CD8-positive, alpha-beta memory T cell (primary cell): ENCODE results near the gene SLC9A9. TPM values are rescaled to one million over a fixed set of nuclear protein-coding genes. Genes with fewer than 3 reads are reported as not detected.
A peak's percentile ranks its signal among the peaks of the same experiment; 100 is the strongest.

ENCODE experiments used
- CTCF ChIA-PET: fragments of 350-600 bp; sonication (Branson Sonifier 250); formaldehyde crosslinking; loops from one replicate; lab custom pipeline; 2021; ENCODE audit warnings: antibody characterized with exemption; lab: Charles Lee
- POLR2A ChIA-PET: fragments of 350-600 bp; sonication (Branson Sonifier 250); formaldehyde crosslinking; loops from one replicate; lab custom pipeline; 2021; ENCODE audit warnings: antibody characterized with exemption; lab: Charles Lee
- DNase-seq, 5 donors: peaks; one replicate each; pipeline versions ENCODE4 v3.0.0 to v3.0.0-alpha.2; 2020 to 2022; ENCODE audit warnings: mixed read lengths in 1 of 5
- H3K27ac ChIP-seq: one replicate; pipeline ENCODE4 v1.7.0; 2013; ENCODE audit warnings: low read depth, mild to moderate bottlenecking, low read length, moderate library complexity
- H3K27me3 ChIP-seq: 2 replicates; pipeline ENCODE4 v1.7.0; 2013; ENCODE audit warnings: low read length, mild to moderate bottlenecking; ENCODE audit not compliant: insufficient read depth, poor library complexity, severe bottlenecking
- H3K36me3 ChIP-seq: 2 replicates; pipeline ENCODE4 v1.7.0; 2013; ENCODE audit warnings: mild to moderate bottlenecking, low read length, moderate library complexity; ENCODE audit not compliant: insufficient read depth
- H3K4me1 ChIP-seq: 2 replicates; pipeline ENCODE4 v1.7.0; 2013; ENCODE audit warnings: mild to moderate bottlenecking, low read length, moderate library complexity; ENCODE audit not compliant: insufficient read depth
- H3K4me3 ChIP-seq: 2 replicates; pipeline ENCODE4 v1.7.0; 2013; ENCODE audit warnings: mild to moderate bottlenecking, low read length
- H3K9me3 ChIP-seq: 2 replicates; pipeline ENCODE4 v1.7.0; 2013; ENCODE audit warnings: mild to moderate bottlenecking, low read length
- H3K27ac Mint-ChIP-seq, 8 donors: one replicate each; pipeline ENCODE4 v1.8.0; 2020 to 2021; ENCODE audit warnings: mixed read lengths in 8 of 8, mild to moderate bottlenecking in 6 of 8, inconsistent platforms in 3 of 8, moderate library complexity in 3 of 8
- H3K27me3 Mint-ChIP-seq, 2 donors: one replicate each; pipeline ENCODE4 v1.8.0; 2020 to 2021; ENCODE audit warnings: mixed read lengths in 2 of 2, mild to moderate bottlenecking in 1 of 2, moderate library complexity in 1 of 2
- H3K36me3 Mint-ChIP-seq, 3 donors: one replicate each; pipeline ENCODE4 v1.8.0; 2020 to 2021; ENCODE audit warnings: mixed read lengths in 3 of 3, inconsistent platforms in 1 of 3, mild to moderate bottlenecking in 1 of 3
- H3K4me1 Mint-ChIP-seq, 3 donors: one replicate each; pipeline ENCODE4 v1.8.0; 2020 to 2021; ENCODE audit warnings: mixed read lengths in 3 of 3, inconsistent platforms in 1 of 3, mild to moderate bottlenecking in 1 of 3
- H3K4me3 Mint-ChIP-seq, 7 donors: one replicate each; pipeline ENCODE4 v1.8.0; 2020 to 2021; ENCODE audit warnings: mixed read lengths in 7 of 7, mild to moderate bottlenecking in 6 of 7, moderate library complexity in 4 of 7, inconsistent platforms in 2 of 7
- H3K9me3 Mint-ChIP-seq, 5 donors: one replicate each; pipeline ENCODE4 v1.8.0; 2020 to 2022; ENCODE audit warnings: mixed read lengths in 5 of 5, mild to moderate bottlenecking in 3 of 5, moderate library complexity in 2 of 5, inconsistent platforms in 1 of 5
- polyA plus RNA-seq: library from polyadenylated mRNA; unstranded; fragments of 300-500 nt; fragmentation: Illumina TruSeq; gene quantifications from one replicate; pipeline ENCODE4 v1.2.3, GENCODE V29; 2021
- total RNA-seq, 2 experiments: library from RNA; stranded (reverse); gene quantifications; one replicate each; pipeline ENCODE4 v1.2.3, GENCODE V29; 2021

The SLC9A9 gene
- total RNA-seq: 1 to 10 TPM; 1.2 to 2.2 TPM
- polyA plus RNA-seq: 18.0 TPM

DNA sequence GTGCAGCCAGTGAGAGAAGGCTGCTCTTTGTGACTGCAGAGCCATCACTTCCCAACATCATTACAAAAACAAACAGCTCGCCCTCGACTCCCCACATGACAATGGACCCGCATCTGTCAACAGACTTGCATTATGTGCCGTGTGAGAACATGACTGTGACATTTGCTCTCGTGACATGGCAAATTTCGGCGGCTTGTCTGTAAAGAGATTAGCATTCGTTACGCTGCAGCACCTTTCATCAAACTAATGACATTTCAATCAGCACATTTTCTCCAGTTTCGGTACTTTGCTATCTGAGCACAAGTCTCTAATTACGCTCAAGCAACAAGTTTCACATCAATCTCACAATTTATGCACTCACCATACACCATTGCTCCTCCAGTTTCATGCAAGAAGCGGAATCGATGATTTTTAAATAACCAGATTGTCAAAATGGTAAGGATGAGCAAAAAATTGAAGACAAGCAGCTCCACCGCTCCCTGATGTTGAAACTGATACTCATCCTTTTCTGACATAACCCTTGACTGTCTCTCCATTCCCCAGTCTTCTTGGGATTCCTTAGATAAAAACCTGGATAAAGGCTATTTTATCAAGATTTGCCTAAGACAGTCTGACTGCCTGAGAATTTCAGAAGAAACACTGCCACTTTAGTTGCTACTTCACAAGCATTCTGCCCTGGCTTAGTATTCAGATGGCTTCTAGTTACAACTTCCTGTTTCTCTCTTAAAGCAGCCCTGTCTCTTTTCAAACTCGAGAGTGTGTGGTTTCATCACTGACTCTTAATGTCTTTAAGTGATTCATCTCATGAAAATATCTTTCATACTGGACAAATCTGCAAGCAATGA, at the start of gene SLC9A9:
SLC9A9 (minus strand) TSS at position 682 of the 845 bp plus-strand sequence; CDS start at position 536, 146 bp downstream.
- peak in 3 of 5 donors; percentile 26 to 52 (median 29) for DNase-seq
- CTCF ChIA-PET: interaction anchor here (1.0 to 1.1 kb wide), 2 partner anchors 24 to 124 kb away, joined by 3 to 5 read pairs; partner anchors contain the start of gene DIPK2A
- H3K27me3 Mint-ChIP-seq: no peaks in the 10 kb centered on the region
- peaks cover 45 to 66% (median 64%) of the 10 kb centered on the region in 3 donors for H3K4me1 Mint-ChIP-seq
- H3K4me3 Mint-ChIP-seq: peak within 1 kb of the TSS; percentile 92 to 96 (median 94)
- peak within 1 kb of the TSS; percentile 63 for H3K4me3 ChIP-seq
- H3K27ac Mint-ChIP-seq: peak within 1 kb of the TSS; percentile 37 to 94 (median 92)
- peaks cover 34% of the 10 kb centered on the region for H3K4me1 ChIP-seq
- H3K27ac ChIP-seq: peak within 1 kb of the TSS; percentile 20
- H3K9me3 ChIP-seq: no peaks in the 10 kb centered on the region
- H3K9me3 Mint-ChIP-seq: no peaks in the 10 kb centered on the region
- no peaks in the 10 kb centered on the region for H3K36me3 ChIP-seq
- H3K27me3 ChIP-seq: no peaks in the 10 kb centered on the region
- peaks cover 0 to 11% (median 0%) of the 10 kb centered on the region in 3 donors for H3K36me3 Mint-ChIP-seq
- POLR2A ChIA-PET: interaction anchor here (2.2 kb wide), 1 partner anchor 124 kb away, joined by 10 read pairs; the partner anchor contains the start of gene DIPK2A

DNA sequence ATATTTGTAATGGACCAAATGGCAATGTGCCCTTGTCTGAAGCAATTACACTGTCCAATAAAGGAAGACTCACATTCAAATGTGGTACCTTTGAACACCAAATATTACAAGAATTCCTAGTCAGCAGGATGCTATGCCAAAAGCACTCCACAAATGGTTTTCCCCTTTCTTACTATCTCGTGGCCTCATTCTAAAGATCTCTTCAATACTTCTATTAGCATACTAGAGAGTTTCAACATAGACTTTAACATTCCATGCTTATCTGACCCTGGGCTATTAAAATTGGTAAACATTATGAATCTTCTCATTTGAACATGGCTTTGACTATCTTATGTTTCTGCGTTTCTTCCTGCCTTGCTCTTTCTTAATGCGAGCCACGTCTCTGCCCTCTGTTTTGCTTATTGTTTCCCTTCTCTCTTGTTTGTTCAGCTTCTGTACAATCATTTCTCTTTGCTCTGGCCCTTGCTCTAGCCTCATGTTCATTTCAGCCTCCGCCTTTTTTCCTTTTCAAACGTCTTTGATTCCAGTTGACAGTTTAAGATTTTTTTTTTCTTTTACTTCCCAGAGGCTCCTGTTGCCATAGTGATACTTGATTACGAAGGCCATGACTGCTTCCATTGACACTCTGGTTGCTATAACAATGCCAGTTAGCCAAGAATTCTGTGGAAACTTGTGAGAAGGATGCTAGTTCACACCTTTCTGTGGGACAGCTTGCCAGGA, 49.5 kb upstream of the SLC9A9 start:
- no peak overlapping the region for H3K4me3 ChIP-seq
- CTCF ChIA-PET: no interaction called here
- POLR2A ChIA-PET: no interaction called here
- Mint-ChIP-seq H3K27ac (no peak overlapping the region), H3K4me1 (no peaks in the 10 kb centered on the region), H3K27me3 (peaks cover 3 to 20% of the 10 kb centered on the region in 2 donors), H3K4me3 (no peak overlapping the region), H3K9me3 (no peaks in the 10 kb centered on the region), H3K36me3 (no peaks in the 10 kb centered on the region)
- no peaks in the 10 kb centered on the region for H3K4me1 ChIP-seq
- no peaks in the 10 kb centered on the region for H3K9me3 ChIP-seq
- no peak for DNase-seq
- no peak overlapping the region for H3K27ac ChIP-seq
- H3K27me3 ChIP-seq: no peaks in the 10 kb centered on the region
- H3K36me3 ChIP-seq: no peaks in the 10 kb centered on the region

DNA sequence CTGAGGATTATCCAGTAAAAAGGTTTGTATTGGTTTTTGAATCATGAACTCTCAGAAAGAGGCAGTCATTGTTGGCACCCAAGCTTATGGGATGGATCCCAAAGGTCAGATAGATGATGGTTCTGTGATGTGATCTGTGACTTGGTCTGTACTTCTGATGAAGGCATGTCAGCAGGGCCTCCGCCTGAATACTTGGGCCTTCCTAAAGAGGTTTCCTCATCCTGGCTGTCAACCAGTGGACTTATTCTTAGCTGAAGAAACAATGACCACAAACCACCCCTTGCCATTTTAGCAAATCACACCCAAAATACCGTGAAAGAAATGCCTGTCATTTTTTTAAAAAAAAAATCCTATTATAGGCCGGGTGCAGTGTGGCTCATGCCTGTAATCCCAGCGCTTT, 48.2 kb upstream of the SLC9A9 start:
- H3K27me3 Mint-ChIP-seq: peaks cover 8 to 29% of the 10 kb centered on the region in 2 donors
- CTCF ChIA-PET: interaction anchor here (0.6 to 1.1 kb wide), 2 partner anchors 10 to 160 kb away, joined by 3 read pairs; no protein-coding TSS in a partner anchor
- no peak overlapping the region for H3K4me3 ChIP-seq
- H3K36me3 Mint-ChIP-seq: no peaks in the 10 kb centered on the region
- H3K9me3 ChIP-seq: no peaks in the 10 kb centered on the region
- no peak overlapping the region for H3K4me3 Mint-ChIP-seq
- POLR2A ChIA-PET: no interaction called here
- no peaks in the 10 kb centered on the region for H3K36me3 ChIP-seq
- H3K9me3 Mint-ChIP-seq: no peaks in the 10 kb centered on the region
- DNase-seq: no peak
- H3K4me1 ChIP-seq: no peaks in the 10 kb centered on the region
- no peak overlapping the region for H3K27ac Mint-ChIP-seq
- no peaks in the 10 kb centered on the region for H3K27me3 ChIP-seq
- H3K27ac ChIP-seq: no peak overlapping the region
- no peaks in the 10 kb centered on the region for H3K4me1 Mint-ChIP-seq

DNA sequence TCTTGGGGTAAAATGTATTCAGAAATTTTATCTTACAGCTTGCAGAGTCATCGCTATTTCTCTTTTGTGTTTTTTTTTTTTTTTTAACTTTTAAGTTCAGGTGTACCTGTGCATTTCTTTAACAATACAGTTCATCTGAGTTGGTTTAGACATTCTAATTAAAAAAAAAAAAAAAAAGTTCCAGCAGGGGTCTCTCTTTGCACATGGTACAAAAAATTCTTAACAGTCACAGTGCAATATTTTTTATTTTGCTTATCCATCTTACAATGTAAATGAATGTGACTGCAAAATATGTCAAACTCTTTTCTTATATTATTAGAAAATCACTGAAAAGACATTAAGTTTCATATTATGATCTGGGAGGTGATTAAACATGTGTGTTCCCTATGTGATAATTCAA, 47.5 kb upstream of the SLC9A9 start:
- Histone ChIP-seq H3K9me3 (no peaks in the 10 kb centered on the region), H3K27ac (no peak overlapping the region), H3K27me3 (no peaks in the 10 kb centered on the region), H3K36me3 (no peaks in the 10 kb centered on the region), H3K4me3 (no peak overlapping the region), H3K4me1 (no peaks in the 10 kb centered on the region)
- no peak overlapping the region for H3K4me3 Mint-ChIP-seq
- peaks cover 8 to 29% of the 10 kb centered on the region in 2 donors for H3K27me3 Mint-ChIP-seq
- no peaks in the 10 kb centered on the region for H3K36me3 Mint-ChIP-seq
- ChIA-PET POLR2A (interaction anchor here (0.7 kb wide), 1 partner anchor 1272 kb away, joined by 5 read pairs; no protein-coding TSS in a partner anchor), CTCF (interaction anchor here (1.1 kb wide), 1 partner anchor 9 kb away, joined by 3 read pairs; no protein-coding TSS in a partner anchor)
- no peak overlapping the region for H3K27ac Mint-ChIP-seq
- H3K9me3 Mint-ChIP-seq: no peaks in the 10 kb centered on the region
- no peaks in the 10 kb centered on the region for H3K4me1 Mint-ChIP-seq
- DNase-seq: no peak

DNA sequence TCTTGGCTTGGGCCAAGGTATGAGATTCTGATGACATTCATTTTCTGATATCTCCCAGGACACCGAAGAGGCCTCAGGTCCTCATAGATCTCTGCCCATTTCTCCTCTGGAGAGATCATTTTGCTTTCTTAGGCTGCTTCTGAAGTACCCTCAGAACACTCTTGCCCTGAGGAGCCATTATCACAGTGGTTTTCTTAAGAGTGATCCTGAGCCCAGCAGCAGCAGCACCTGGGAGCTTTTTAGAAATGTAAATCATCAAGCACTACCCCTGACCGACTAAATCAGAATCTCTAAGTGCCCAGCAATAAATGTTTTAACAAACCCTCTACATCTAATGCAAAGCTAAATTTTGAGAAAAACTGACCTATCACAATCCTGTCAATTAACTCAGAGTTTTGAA, 40.6 kb upstream of the SLC9A9 start:
- Histone ChIP-seq H3K27me3 (no peaks in the 10 kb centered on the region), H3K4me1 (no peaks in the 10 kb centered on the region), H3K36me3 (no peaks in the 10 kb centered on the region), H3K4me3 (no peak overlapping the region), H3K9me3 (no peaks in the 10 kb centered on the region), H3K27ac (no peak overlapping the region)
- peaks cover 0 to 4% (median 0%) of the 10 kb centered on the region in 3 donors for H3K4me1 Mint-ChIP-seq
- DNase-seq: no peak
- POLR2A ChIA-PET: no interaction called here
- H3K4me3 Mint-ChIP-seq: no peak overlapping the region
- H3K27ac Mint-ChIP-seq: no peak overlapping the region
- no peaks in the 10 kb centered on the region for H3K36me3 Mint-ChIP-seq
- CTCF ChIA-PET: no interaction called here
- peaks cover 10 to 19% of the 10 kb centered on the region in 2 donors for H3K27me3 Mint-ChIP-seq
- no peaks in the 10 kb centered on the region for H3K9me3 Mint-ChIP-seq

DNA sequence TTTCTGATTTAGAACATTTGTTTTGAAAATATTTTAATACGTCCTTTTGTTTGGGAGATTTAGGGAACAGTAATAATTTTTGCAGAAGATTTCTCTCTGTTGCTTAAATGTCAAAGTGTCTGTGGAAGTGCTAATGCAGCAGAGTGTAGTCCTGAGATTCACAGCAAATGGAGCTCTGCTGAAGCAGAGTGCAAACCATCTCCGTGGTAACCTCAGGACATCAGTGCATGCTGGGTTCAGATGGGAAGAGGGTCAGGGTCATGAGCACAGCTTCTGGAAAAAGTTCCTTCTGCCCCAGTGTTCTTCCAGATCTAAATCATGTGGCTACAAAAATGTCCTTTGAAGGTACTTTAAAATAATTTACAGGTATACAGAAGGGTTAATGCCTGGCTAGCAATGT, 39.9 kb upstream of the SLC9A9 start:
- Histone ChIP-seq H3K9me3 (no peaks in the 10 kb centered on the region), H3K36me3 (no peaks in the 10 kb centered on the region), H3K27ac (no peak overlapping the region), H3K27me3 (no peaks in the 10 kb centered on the region), H3K4me1 (no peaks in the 10 kb centered on the region), H3K4me3 (no peak overlapping the region)
- peaks cover 14 to 17% of the 10 kb centered on the region in 2 donors for H3K27me3 Mint-ChIP-seq
- DNase-seq: no peak
- H3K36me3 Mint-ChIP-seq: no peaks in the 10 kb centered on the region
- peaks cover 0 to 4% (median 0%) of the 10 kb centered on the region in 3 donors for H3K4me1 Mint-ChIP-seq
- no peak overlapping the region for H3K4me3 Mint-ChIP-seq
- POLR2A ChIA-PET: no interaction called here
- no peak overlapping the region for H3K27ac Mint-ChIP-seq
- CTCF ChIA-PET: no interaction called here
- no peaks in the 10 kb centered on the region for H3K9me3 Mint-ChIP-seq

DNA sequence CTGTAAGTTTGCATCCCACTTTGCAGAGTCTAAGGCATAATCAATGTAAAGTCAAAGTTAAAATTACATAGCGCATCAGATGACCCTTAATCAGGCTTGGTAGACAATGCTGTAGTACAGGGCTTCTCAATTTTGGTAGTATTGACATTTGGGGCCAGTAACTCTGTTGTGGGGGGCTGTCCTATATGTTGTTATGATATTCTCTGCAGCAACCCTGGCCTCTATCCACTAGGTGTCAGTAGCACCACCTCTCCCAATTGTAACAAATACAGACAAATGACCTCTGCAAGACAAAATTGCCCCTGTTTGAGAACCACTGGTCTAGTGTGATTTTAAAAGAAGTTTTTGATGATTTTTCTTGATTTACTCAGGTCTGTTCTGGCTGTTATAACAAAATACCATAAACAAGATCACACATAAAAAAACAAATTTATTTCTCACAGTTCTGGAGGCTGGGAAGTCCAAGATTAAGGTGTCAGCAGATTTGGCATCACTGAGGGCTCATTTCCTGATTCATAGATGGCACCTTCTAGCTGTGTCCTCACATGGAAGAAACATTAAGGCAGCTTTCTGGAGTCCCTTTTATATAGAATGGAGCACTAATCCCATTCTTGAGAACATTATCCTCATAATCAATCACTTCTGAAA, 37.6 kb upstream of the SLC9A9 start:
- H3K27ac Mint-ChIP-seq: no peak overlapping the region
- H3K4me3 ChIP-seq: no peak overlapping the region
- no peaks in the 10 kb centered on the region for H3K36me3 ChIP-seq
- H3K36me3 Mint-ChIP-seq: no peaks in the 10 kb centered on the region
- H3K27me3 Mint-ChIP-seq: peaks cover 8 to 10% of the 10 kb centered on the region in 2 donors
- ChIA-PET CTCF (interaction anchor here (1.1 to 1.9 kb wide), 7 partner anchors 8 to 90 kb away, joined by 3 to 9 read pairs (median 5); partner anchors contain the start of gene DIPK2A), POLR2A (no interaction called here)
- H3K4me1 Mint-ChIP-seq: peaks cover 0 to 4% (median 0%) of the 10 kb centered on the region in 3 donors
- no peaks in the 10 kb centered on the region for H3K9me3 ChIP-seq
- DNase-seq: peak in 2 of 5 donors; percentile 16 to 19
- no peaks in the 10 kb centered on the region for H3K27me3 ChIP-seq
- H3K27ac ChIP-seq: no peak overlapping the region
- H3K4me3 Mint-ChIP-seq: no peak overlapping the region
- H3K9me3 Mint-ChIP-seq: no peaks in the 10 kb centered on the region
- no peaks in the 10 kb centered on the region for H3K4me1 ChIP-seq
